Measurements from ENCODE around the gene TCHP. TPM values are rescaled to one million over a fixed set of nuclear protein-coding genes. Genes with fewer than 3 reads are reported as not detected.
A peak's percentile ranks its signal among the peaks of the same experiment; 100 is the strongest.

TCHP gene
- total RNA-seq, 1 donor from 2014 or later: 22.6 TPM

GRCh38 chr12:109932878-109933503 lies 32.9 kb downstream of the TCHP start:
- DNase-seq (ENCODE audit: low spot score): no peak

- no peak for DNase-seq (ENCODE audit: low spot score)
Measured at GRCh38 chr12:109934026-109934425, 34.0 kb downstream of the TCHP start.

GRCh38 chr12:109937371-109937770 lies 37.3 kb downstream of the TCHP start:
- DNase-seq (ENCODE audit: low spot score): no peak

GRCh38 chr12:109938947-109939346 lies 38.9 kb downstream of the TCHP start:
- no peak for DNase-seq (ENCODE audit: low spot score)

- no peak for DNase-seq (ENCODE audit: low spot score)
Measured at GRCh38 chr12:109939504-109939903, 39.4 kb downstream of the TCHP start.

- no peak for DNase-seq (ENCODE audit: low spot score)
Measured at GRCh38 chr12:109940339-109940923, 40.4 kb downstream of the TCHP start.

- no peak for DNase-seq (ENCODE audit: low spot score)
Measured at GRCh38 chr12:109943811-109944210, 43.7 kb downstream of the TCHP start.

GRCh38 chr12:109944561-109945359 lies 44.7 kb downstream of the TCHP start:
- DNase-seq (ENCODE audit: low spot score): peak; percentile 19

GRCh38 chr12:109946505-109946904 lies 46.4 kb downstream of the TCHP start:
- peak; percentile 17 for DNase-seq (ENCODE audit: low spot score)

GRCh38 chr12:109946913-109947312 lies 46.8 kb downstream of the TCHP start:
- DNase-seq (ENCODE audit: low spot score): no peak

GRCh38 chr12:109947521-109947920 lies 47.4 kb downstream of the TCHP start:
- DNase-seq (ENCODE audit: low spot score): no peak

GRCh38 chr12:109948368-109948767 lies 48.3 kb downstream of the TCHP start:
- no peak for DNase-seq (ENCODE audit: low spot score)

GRCh38 chr12:109949089-109949488 lies 49.0 kb downstream of the TCHP start:
- DNase-seq (ENCODE audit: low spot score): peak; percentile 79

- DNase-seq (ENCODE audit: low spot score): no peak
Measured at GRCh38 chr12:109950625-109951024, 50.6 kb downstream of the TCHP start.

GRCh38 chr12:109951136-109951535 lies 51.1 kb downstream of the TCHP start:
- peak; percentile 44 for DNase-seq (ENCODE audit: low spot score)

- no peak for DNase-seq (ENCODE audit: low spot score)
Measured at GRCh38 chr12:109951751-109952150, 51.7 kb downstream of the TCHP start.

GRCh38 chr12:109952160-109952858 lies 52.2 kb downstream of the TCHP start:
- no peak for DNase-seq (ENCODE audit: low spot score)

GRCh38 chr12:109952873-109953272 lies 52.8 kb downstream of the TCHP start:
- no peak for DNase-seq (ENCODE audit: low spot score)

GRCh38 chr12:109953656-109954055 lies 53.6 kb downstream of the TCHP start:
- DNase-seq (ENCODE audit: low spot score): no peak

GRCh38 chr12:109958374-109958773 lies 58.3 kb downstream of the TCHP start:
- DNase-seq (ENCODE audit: low spot score): no peak

- no peak for DNase-seq (ENCODE audit: low spot score)
Measured at GRCh38 chr12:109959411-109960093, 59.5 kb downstream of the TCHP start.

- no peak for DNase-seq (ENCODE audit: low spot score)
Measured at GRCh38 chr12:109961201-109961600, 61.1 kb downstream of the TCHP start.
